ENCODE results near the gene TULP3. TPM values are rescaled to one million over a fixed set of nuclear protein-coding genes. Genes with fewer than 3 reads are reported as not detected.

The TULP3 gene
- total RNA-seq, result 59.4 and 72.3 TPM in 2 replicates

GRCh38 chr12:2890388-2891239 is at the start of gene TULP3:
TULP3 (plus strand) TSS chr12:2890891; CDS start chr12:2890948, 57 bp downstream.

GRCh38 chr12:2857021-2857431 is 33.7 kb upstream of the TULP3 start, which contains the start of gene TEX52:
TEX52 (minus strand) TSS chr12:2857039; CDS start chr12:2857026, 13 bp downstream.

GRCh38 chr12:2877047-2877952 is 13.4 kb upstream of the TULP3 start, which contains the start of the genes FOXM1 and RHNO1:
FOXM1 (minus strand) TSS chr12:2877174; CDS start chr12:2874478, 2,696 bp downstream.
RHNO1 (plus strand) TSS chr12:2877223; CDS start chr12:2885367, 8,144 bp downstream.

GRCh38 chr12:2959192-2959504 is 68.5 kb downstream of the TULP3 start, which contains the start of gene TEAD4:
TEAD4 (plus strand) TSS chr12:2959397.

Small RNA genes lying within 50 kb of the gene (small RNA-seq; reads per million reads assigned to genes)
- gene RNU6-1315P, result not detected

Other genes starting within 250 kb of the TULP3 start
- 18.0 and 19.3 TPM in 2 replicates for gene FKBP4, start 95.9 kb upstream of the TULP3 start, total RNA-seq
- 21.1 and 25.3 TPM in 2 replicates for gene ITFG2, start 78.2 kb upstream of the TULP3 start, total RNA-seq
- under 0.01 TPM in 1 of 2 replicates, not detected in the other for gene NRIP2, start 55.9 kb upstream of the TULP3 start, total RNA-seq
- not detected in 2 replicates for gene TEX52, start 33.9 kb upstream of the TULP3 start, total RNA-seq
- gene FOXM1, start 13.7 kb upstream of the TULP3 start, total RNA-seq, result 7.6 and 9.8 TPM in 2 replicates
- gene RHNO1, start 13.7 kb upstream of the TULP3 start, total RNA-seq, result 23.6 and 24.8 TPM in 2 replicates
- gene TEAD4, start 68.5 kb downstream of the TULP3 start, total RNA-seq, result 18.9 and 26.1 TPM in 2 replicates
- 48.3 and 58.9 TPM in 2 replicates for gene TSPAN9, start 186.5 kb downstream of the TULP3 start, total RNA-seq